ENCODE results near the gene SPPL3. TPM values are rescaled to one million over a fixed set of nuclear protein-coding genes. Genes with fewer than 3 reads are reported as not detected.

The SPPL3 gene
- total RNA-seq, 1 donor from 2014 or later, result 20.4 TPM

- H3K27ac ChIP-seq, result no peak overlapping the region
- H3K4me3 ChIP-seq, result no peak overlapping the region
- H3K36me3 ChIP-seq, result peaks cover 11 to 13% of the 10 kb centered on the region in 2 donors
- intact Hi-C loops (cut with DNase I), result no loop called here
- no peak for DNase-seq (ENCODE audit: low spot score in 2 of 2)
- TF ChIP-seq CTCF (IDR thresholded peaks at IDR 0.05), result no peak
- H3K9me3 ChIP-seq, result no peaks in the 10 kb centered on the region
- H3K27me3 ChIP-seq, result no peaks in the 10 kb centered on the region
- H3K4me1 ChIP-seq, result no peaks in the 10 kb centered on the region
Observed at GRCh38 chr12:120739031-120739762, 165.0 kb downstream of the SPPL3 start.

- no peak overlapping the region for H3K27ac ChIP-seq
- H3K27me3 ChIP-seq, result no peaks in the 10 kb centered on the region
- no peak overlapping the region for H3K4me3 ChIP-seq
- H3K4me1 ChIP-seq, result no peaks in the 10 kb centered on the region
- peaks cover 11 to 13% of the 10 kb centered on the region in 2 donors for H3K36me3 ChIP-seq
- H3K9me3 ChIP-seq, result no peaks in the 10 kb centered on the region
- no peak for DNase-seq (ENCODE audit: low spot score in 2 of 2)
- TF ChIP-seq CTCF (IDR thresholded peaks at IDR 0.05), result no peak
- intact Hi-C loops (cut with DNase I), result no loop called here
Observed at GRCh38 chr12:120738252-120739030, 165.7 kb downstream of the SPPL3 start.

- no peaks in the 10 kb centered on the region for H3K9me3 ChIP-seq
- no peak overlapping the region for H3K4me3 ChIP-seq
- no peaks in the 10 kb centered on the region for H3K27me3 ChIP-seq
- peaks cover 11 to 13% of the 10 kb centered on the region in 2 donors for H3K36me3 ChIP-seq
- no peaks in the 10 kb centered on the region for H3K4me1 ChIP-seq
- intact Hi-C loops (cut with DNase I), result no loop called here
- no peak for DNase-seq (ENCODE audit: low spot score in 2 of 2)
- no peak overlapping the region for H3K27ac ChIP-seq
- no peak for TF ChIP-seq CTCF (IDR thresholded peaks at IDR 0.05)
Observed at GRCh38 chr12:120737557-120738251, 166.5 kb downstream of the SPPL3 start.

- no peak for TF ChIP-seq CTCF (IDR thresholded peaks at IDR 0.05)
Observed at GRCh38 chr12:120736404-120737331, 167.5 kb downstream of the SPPL3 start.

GRCh38 chr12:120735181-120735580 is 169.0 kb downstream of the SPPL3 start:
- no peaks in the 10 kb centered on the region for H3K27me3 ChIP-seq
- H3K36me3 ChIP-seq, result peaks cover 11 to 22% of the 10 kb centered on the region in 2 donors
- intact Hi-C loops (cut with DNase I), result no loop called here
- no peak for DNase-seq (ENCODE audit: low spot score in 2 of 2)
- H3K4me1 ChIP-seq, result no peaks in the 10 kb centered on the region
- H3K9me3 ChIP-seq, result no peaks in the 10 kb centered on the region
- H3K27ac ChIP-seq, result no peak overlapping the region
- H3K4me3 ChIP-seq, result no peak overlapping the region
- TF ChIP-seq CTCF (IDR thresholded peaks at IDR 0.05), result no peak

More at GRCh38 chr12:120736404-120737331, 167.5 kb downstream of the SPPL3 start:
- intact Hi-C loops (cut with DNase I), result no loop called here
- DNase-seq (ENCODE audit: low spot score in 2 of 2), result no peak
- peaks cover 11 to 13% of the 10 kb centered on the region in 2 donors for H3K36me3 ChIP-seq
- no peaks in the 10 kb centered on the region for H3K4me1 ChIP-seq
- H3K4me3 ChIP-seq, result no peak overlapping the region
- H3K27ac ChIP-seq, result no peak overlapping the region
- no peaks in the 10 kb centered on the region for H3K9me3 ChIP-seq
- no peaks in the 10 kb centered on the region for H3K27me3 ChIP-seq

Data from ascending aorta (tissue), 2 donors.